GM10248 (cell line): Measurements from ENCODE around the gene TRNP1.
A peak's percentile ranks its signal among the peaks of the same experiment; 100 is the strongest.

Experiments
- CTCF ChIA-PET: fragments of 300-600 bp; sonication (Branson Sonifier 250); formaldehyde crosslinking; extraction: SDS; loops from one replicate; lab custom pipeline; 2021; ENCODE audit warnings: antibody characterized with exemption; lab: Yijun Ruan, JAX
- POLR2A ChIA-PET: fragments of 350-650 bp; sonication (Branson Sonifier 250); formaldehyde crosslinking; extraction: SDS; loops from one replicate; lab custom pipeline; 2020; ENCODE audit warnings: antibody characterized with exemption; lab: Yijun Ruan, JAX
- DNase-seq: peaks from one replicate; pipeline ENCODE4 v3.0.0; 2012; ENCODE audit errors: extremely low spot score
- TF ChIP-seq, protein P1 (sequence below): IDR thresholded peaks from 2 replicates; pipeline ENCODE4 v1.5.1; 2012; ENCODE audit warnings: mild to moderate bottlenecking, low read depth; ENCODE audit errors: extremely low read depth, missing control alignments, control extremely low read depth

Gene TRNP1

DNA sequence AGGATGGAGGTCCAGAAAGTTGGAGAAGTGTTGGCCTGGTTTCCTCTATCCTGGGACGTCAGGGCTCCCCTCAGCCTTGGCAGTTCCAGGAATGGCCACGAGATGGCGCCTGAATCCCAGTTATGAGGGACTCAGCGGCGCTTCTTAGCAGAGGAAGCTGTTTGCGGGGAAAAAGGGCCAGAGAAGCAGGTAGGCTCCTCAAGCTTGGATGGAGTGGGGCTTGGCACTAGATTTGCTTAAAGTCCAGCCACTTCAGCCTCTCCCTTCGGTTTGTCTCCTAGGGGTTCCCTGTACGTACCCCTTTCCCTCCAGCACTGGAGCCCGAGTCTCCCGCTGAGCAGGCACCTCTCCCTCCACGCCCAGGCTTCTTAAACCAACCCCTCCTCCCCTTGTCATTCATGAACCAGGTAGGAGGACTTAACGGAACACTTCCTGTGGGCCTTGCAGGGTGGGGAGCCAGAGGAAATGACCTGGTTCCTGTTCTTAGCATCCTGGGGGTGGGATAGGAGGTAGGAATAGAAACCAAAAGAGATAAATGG is 51.2 kb downstream of the TRNP1 start:
- ChIA-PET POLR2A (no interaction called here), CTCF (interaction anchor here (0.6 to 9.3 kb wide), 48 partner anchors 8 to 562 kb away, joined by 3 to 356 read pairs (median 5); partner anchors contain the start of gene TRNP1)
- DNase-seq = peak; percentile 87
- TF ChIP-seq, protein P1, sequence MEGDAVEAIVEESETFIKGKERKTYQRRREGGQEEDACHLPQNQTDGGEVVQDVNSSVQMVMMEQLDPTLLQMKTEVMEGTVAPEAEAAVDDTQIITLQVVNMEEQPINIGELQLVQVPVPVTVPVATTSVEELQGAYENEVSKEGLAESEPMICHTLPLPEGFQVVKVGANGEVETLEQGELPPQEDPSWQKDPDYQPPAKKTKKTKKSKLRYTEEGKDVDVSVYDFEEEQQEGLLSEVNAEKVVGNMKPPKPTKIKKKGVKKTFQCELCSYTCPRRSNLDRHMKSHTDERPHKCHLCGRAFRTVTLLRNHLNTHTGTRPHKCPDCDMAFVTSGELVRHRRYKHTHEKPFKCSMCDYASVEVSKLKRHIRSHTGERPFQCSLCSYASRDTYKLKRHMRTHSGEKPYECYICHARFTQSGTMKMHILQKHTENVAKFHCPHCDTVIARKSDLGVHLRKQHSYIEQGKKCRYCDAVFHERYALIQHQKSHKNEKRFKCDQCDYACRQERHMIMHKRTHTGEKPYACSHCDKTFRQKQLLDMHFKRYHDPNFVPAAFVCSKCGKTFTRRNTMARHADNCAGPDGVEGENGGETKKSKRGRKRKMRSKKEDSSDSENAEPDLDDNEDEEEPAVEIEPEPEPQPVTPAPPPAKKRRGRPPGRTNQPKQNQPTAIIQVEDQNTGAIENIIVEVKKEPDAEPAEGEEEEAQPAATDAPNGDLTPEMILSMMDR = peak; percentile 99

DNA sequence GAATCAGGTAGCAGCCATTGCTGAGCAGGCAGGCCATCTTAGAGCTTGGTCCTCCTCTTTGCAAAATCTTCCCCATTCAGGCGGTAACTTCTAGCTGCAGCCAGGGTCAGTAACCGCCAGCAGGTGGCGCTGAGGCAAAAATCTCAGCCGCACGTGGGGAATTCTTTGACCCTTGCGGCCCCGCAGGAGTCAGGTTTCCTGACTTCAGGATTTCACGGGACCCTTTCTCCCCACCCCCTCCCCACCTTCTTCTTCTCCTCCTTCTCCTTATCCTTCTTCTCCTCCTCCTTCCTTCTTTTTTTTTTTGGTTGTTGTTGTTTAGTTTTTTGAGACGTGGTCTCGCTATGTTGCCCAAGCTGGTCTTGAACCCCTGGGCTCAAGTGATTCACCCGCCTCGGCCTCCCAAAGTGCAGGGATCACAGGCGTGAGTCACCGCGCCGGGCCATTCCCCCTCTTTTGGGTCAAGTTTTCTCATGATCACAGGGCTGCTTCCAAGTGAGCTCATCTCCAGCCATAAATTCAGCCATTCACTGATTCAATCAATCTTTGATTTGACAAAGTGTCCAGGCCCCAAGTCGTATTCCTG is 52.6 kb downstream of the TRNP1 start:
- TF ChIP-seq, protein P1 = peak; percentile 99
- ChIA-PET POLR2A (no interaction called here), CTCF (interaction anchor here (0.7 to 9.3 kb wide), 49 partner anchors 9 to 616 kb away, joined by 3 to 356 read pairs (median 6); partner anchors contain the start of genes SLC9A1 and TRNP1)
- DNase-seq = peak; percentile 76

DNA sequence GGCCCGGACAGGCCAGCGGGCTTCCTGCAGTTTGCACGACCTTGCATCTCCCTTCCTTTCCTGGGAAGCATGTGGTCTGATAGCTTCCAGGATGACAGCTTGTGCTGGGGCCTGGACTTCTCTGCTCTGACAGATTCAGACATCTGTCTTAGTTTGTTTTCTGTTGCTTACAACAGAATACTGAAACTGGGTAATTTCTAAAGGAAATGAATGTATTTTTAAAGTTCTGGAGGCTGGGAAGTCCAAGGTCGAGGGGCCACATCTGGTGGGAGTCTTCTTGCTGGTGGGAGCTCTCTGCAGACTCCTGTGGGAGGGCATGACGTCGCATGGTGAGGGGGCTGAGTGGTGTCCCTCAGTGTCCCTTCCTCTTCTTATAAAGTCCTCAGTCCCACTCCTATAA is 54.4 kb downstream of the TRNP1 start:
- POLR2A ChIA-PET = no interaction called here
- CTCF ChIA-PET = interaction anchor here (1.4 to 9.3 kb wide), 2 partner anchors 8 to 49 kb away, joined by 3 to 356 read pairs; no protein-coding TSS in a partner anchor
- no peak for DNase-seq
- TF ChIP-seq, protein P1 = no peak

DNA sequence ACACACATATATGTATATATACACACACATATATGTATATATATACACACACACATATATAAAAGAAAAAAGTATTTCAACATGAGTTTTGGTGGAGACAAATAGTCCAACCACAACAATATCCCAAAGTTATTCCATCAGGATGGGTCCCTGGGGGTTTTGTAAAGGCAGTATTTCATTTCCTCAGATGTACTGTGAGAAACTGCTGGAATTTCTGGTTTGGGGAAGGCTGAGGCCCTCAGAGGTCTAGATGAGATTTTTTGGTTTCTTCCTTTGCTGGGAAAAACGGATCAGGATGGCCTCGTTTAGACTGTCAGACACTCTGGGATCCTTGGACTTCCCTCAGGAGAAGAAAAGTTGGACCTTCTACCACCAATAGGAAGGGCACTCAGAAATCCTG is 55.6 kb downstream of the TRNP1 start:
- ChIA-PET CTCF (interaction anchor here (1.4 to 9.3 kb wide), 2 partner anchors 9 to 48 kb away, joined by 3 to 356 read pairs; no protein-coding TSS in a partner anchor), POLR2A (no interaction called here)
- DNase-seq = no peak
- TF ChIP-seq, protein P1 = no peak

DNA sequence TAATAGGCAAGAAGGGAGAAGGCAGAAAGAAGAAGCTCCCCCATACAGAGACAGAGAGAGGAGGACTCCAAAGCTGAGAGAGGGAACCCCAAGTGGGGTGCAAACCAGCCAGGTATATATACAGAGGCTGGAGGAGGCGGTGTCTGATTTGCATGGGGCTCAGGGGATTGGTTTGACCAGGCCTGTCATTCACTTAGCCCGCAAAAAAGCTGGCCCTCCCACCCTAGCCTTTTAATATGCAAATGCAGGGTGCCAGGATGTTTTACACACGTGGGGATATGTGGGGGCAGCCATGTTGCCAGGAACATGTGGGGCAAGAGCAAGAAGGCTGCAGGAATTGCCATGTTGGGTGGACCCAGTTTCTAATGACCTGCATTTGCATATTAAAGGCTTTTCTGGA is 56.1 kb downstream of the TRNP1 start:
- no peak for DNase-seq
- ChIA-PET CTCF (interaction anchor here (0.8 to 9.3 kb wide), 3 partner anchors 28 to 51 kb away, joined by 3 to 356 read pairs (median 3); no protein-coding TSS in a partner anchor), POLR2A (interaction anchor here (0.5 kb wide), 1 partner anchor 220 kb away, joined by 3 read pairs; no protein-coding TSS in a partner anchor)
- TF ChIP-seq, protein P1 = no peak
